CD4-positive, alpha-beta T cell treated with Interleukin-2 at 100 ng/mL for 4 hours (primary cell): ENCODE results near the gene DHX57.

Source experiments
- DNase-seq: peaks from one replicate; pipeline ENCODE4 v3.0.0-alpha.2; 2020; ENCODE audit warnings: low spot score

The DHX57 gene

GRCh38 chr2:38751596-38752410 is 123.9 kb downstream of the DHX57 start:
- peak; percentile 58 for DNase-seq

DNA sequence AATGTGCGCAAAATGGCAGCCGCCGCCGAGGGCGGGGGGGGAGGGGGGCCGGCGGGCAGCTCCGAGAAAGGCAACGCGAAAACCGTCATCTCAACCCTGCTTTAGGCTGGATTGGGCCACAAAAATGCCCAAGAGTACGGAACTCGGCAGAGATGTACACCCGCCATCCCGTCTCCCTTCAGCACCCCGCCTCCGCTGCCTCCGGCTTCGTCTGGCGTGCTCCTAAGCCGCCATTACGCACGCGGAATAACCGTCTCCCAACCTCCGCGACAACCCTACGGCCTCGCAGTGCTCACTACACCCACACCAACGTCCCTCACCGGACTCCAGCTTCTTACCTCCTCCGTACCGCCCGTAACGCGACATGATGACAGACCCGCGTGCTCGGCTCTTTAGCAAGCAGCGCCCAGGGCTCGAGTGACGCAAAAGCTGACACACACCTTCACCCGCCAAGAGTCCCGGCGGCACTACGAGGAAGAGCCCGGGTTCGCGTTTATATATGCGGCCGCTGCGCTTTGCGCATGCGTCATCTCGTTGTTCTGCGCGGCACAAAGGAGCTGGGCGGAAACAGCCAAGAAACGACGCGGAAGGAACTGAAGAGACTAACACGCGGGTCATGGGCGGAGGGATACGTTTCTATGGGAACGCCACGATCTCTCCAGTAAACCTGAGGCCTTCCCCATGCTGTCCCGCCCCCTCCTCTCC is 124.7 kb downstream of the DHX57 start, which contains the start of gene SRSF7:
Gene SRSF7, minus strand, starts transcription at position 471 of the 705 bp plus-strand sequence. Its CDS starts 105 bp downstream, at position 366.
- peak; percentile 99 for DNase-seq

GRCh38 chr2:38750011-38750890 is 125.5 kb downstream of the DHX57 start:
- peak; percentile 47 for DNase-seq

- peak; percentile 24 for DNase-seq
These were observed 126.6 kb downstream of the DHX57 start for GRCh38 chr2:38748943-38749804.

GRCh38 chr2:38748391-38748790 is 127.3 kb downstream of the DHX57 start:
- no peak for DNase-seq

- DNase-seq: no peak
These were observed 127.9 kb downstream of the DHX57 start for GRCh38 chr2:38747819-38748218.
